C4-2B (cell line): ENCODE data around the gene ST3GAL5.

Experiments
- ZFX ChIP-seq: fragments of 450-650 bp; IDR thresholded peaks from 2 replicates; pipeline ENCODE4 v1.6.1; 2017
- TF ChIP-seq, protein P1 (sequence below): fragments of 450-650 bp; conservative IDR thresholded peaks from 2 replicates; pipeline ENCODE4 v1.5.1; 2017; ENCODE audit warnings: mild to moderate bottlenecking

DNA sequence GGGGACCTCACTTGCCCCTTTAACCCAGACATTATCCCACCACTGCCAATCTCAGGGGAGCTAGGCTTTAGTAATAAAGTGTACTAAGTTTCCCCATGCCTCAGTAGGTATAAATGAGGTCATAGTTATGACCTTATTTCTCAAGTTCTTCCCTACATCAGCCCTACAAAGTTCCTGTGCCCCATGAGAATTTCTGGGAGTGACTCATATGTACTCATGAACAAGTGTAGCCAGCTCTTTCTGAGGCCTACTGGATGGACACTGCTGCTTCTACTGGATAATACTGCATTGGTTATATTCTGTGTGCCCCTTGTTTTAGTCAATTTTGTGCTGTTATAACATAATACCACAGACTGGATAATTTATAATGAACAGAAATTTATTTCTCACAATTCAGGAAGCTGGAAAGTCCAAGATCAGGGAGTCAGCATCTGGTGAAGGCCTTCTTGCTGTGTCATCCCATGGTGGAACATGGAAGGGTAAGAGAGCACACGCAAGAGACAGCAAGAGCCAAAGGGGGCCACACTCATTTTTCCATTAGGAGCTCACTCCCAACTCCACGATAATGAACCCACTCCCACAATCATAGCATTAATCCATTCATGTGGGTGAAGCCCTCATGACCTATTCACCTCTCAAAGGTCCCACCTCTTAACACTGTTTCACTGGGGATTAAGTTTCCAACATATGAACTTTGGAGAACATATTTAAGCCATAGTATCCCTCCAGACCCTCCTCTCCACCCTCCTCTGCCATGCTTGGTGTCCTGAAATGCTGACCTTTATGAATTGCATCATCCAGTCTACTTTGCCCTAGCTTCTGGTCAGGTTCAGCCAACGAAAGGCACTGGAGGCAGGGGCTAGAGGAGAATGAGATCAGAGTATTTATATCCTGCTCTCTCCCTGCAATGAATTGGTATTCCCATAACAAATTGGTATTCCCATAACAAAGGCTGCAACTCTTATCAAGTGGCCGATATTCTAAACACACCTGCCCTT, 25.4 kb upstream of the ST3GAL5 start:
- TF ChIP-seq, protein P1, sequence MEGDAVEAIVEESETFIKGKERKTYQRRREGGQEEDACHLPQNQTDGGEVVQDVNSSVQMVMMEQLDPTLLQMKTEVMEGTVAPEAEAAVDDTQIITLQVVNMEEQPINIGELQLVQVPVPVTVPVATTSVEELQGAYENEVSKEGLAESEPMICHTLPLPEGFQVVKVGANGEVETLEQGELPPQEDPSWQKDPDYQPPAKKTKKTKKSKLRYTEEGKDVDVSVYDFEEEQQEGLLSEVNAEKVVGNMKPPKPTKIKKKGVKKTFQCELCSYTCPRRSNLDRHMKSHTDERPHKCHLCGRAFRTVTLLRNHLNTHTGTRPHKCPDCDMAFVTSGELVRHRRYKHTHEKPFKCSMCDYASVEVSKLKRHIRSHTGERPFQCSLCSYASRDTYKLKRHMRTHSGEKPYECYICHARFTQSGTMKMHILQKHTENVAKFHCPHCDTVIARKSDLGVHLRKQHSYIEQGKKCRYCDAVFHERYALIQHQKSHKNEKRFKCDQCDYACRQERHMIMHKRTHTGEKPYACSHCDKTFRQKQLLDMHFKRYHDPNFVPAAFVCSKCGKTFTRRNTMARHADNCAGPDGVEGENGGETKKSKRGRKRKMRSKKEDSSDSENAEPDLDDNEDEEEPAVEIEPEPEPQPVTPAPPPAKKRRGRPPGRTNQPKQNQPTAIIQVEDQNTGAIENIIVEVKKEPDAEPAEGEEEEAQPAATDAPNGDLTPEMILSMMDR: no peak
- no peak for TF ChIP-seq ZFX
